ENCODE measurements around the gene LGALS3BP. TPM values are rescaled to one million over a fixed set of nuclear protein-coding genes. Genes with fewer than 3 reads are reported as not detected.

Gene LGALS3BP
- total RNA-seq, 1 experiment from 2014 or later, result 57.9 TPM

GRCh38 chr17:78976907-78977680, 2.6 kb downstream of the LGALS3BP start:
- Mint-ChIP-seq H3K27me3 (ENCODE audit: low read depth) (no peaks in the 10 kb centered on the region), H3K9me3 (no peaks in the 10 kb centered on the region), H3K27ac (no peak overlapping the region), H3K4me3 (no peak overlapping the region), H3K4me1 (peaks cover 23% of the 10 kb centered on the region), H3K36me3 (no peaks in the 10 kb centered on the region)
- TF ChIP-seq PRRX2 (CRISPR knock-in tag; IDR thresholded peaks at IDR 0.05) (no peak), ZNF263 (CRISPR knock-in tag; IDR thresholded peaks at IDR 0.05; ENCODE audit: low read depth) (no peak), CBFB (CRISPR knock-in tag; IDR thresholded peaks at IDR 0.05; ENCODE audit: low read depth) (no peak), KAT7 (CRISPR knock-in tag; IDR thresholded peaks at IDR 0.05; ENCODE audit: borderline replicate concordance) (no peak), GABPB1 (CRISPR knock-in tag; IDR thresholded peaks at IDR 0.05) (no peak), NR3C1 (CRISPR knock-in tag; conservative IDR thresholded peaks at IDR 0.05; ENCODE audit: low read depth) (no peak), IRF2 (CRISPR knock-in tag; IDR thresholded peaks at IDR 0.05; ENCODE audit: borderline replicate concordance, low read depth) (no peak), STAT6 (CRISPR knock-in tag; conservative IDR thresholded peaks at IDR 0.05; ENCODE audit: low read depth) (no peak), FOXK1 (CRISPR knock-in tag; IDR thresholded peaks at IDR 0.05) (no peak), FOXP4 (CRISPR knock-in tag; IDR thresholded peaks at IDR 0.05) (no peak), ZBTB21 (CRISPR knock-in tag; IDR thresholded peaks at IDR 0.05; ENCODE audit: borderline replicate concordance) (no peak)
- ChIA-PET POLR2A (no interaction called here), CTCF (interaction anchor here (8.3 kb wide), 1 partner anchor 110 kb away, joined by 95 read pairs; no protein-coding TSS in a partner anchor)
- no peak for ATAC-seq
- no peak for DNase-seq (ENCODE audit: low spot score)

GRCh38 chr17:78974635-78975591, 4.8 kb downstream of the LGALS3BP start:
- Mint-ChIP-seq H3K27me3 (ENCODE audit: low read depth) (no peaks in the 10 kb centered on the region; the same call in 1 of the 2 replicates), H3K9me3 (no peaks in the 10 kb centered on the region), H3K4me1 (peaks cover 29% of the 10 kb centered on the region), H3K4me3 (peak overlapping the region; percentile 59), H3K36me3 (peaks cover 4% of the 10 kb centered on the region; the same call in 1 of the 2 replicates), H3K27ac (peak overlapping the region; percentile 76; the same call in 1 of the 2 replicates)
- ATAC-seq (peak; percentile 35), DNase-seq (ENCODE audit: low spot score) (no peak)
- ChIA-PET POLR2A (interaction anchor here (0.7 kb wide), 3 partner anchors 51 to 81 kb away, joined by 3 to 7 read pairs (median 6); no protein-coding TSS in a partner anchor), CTCF (interaction anchor here (0.9 to 8.3 kb wide), 7 partner anchors 9 to 266 kb away, joined by 3 to 95 read pairs (median 4); no protein-coding TSS in a partner anchor)
- TF ChIP-seq TEAD4 (CRISPR knock-in tag; IDR thresholded peaks at IDR 0.05), result 0 out of 2 replicates have a peak, but pooled peaks have one; percentile 26
- no peak for TF ChIP-seq USF2 (CRISPR knock-in tag; IDR thresholded peaks at IDR 0.05)
- TF ChIP-seq STAT6 (CRISPR knock-in tag; conservative IDR thresholded peaks at IDR 0.05; ENCODE audit: low read depth), result no peak
- TF ChIP-seq PREB (CRISPR knock-in tag; IDR thresholded peaks at IDR 0.05; ENCODE audit: borderline replicate concordance), result no peak
- no peak for TF ChIP-seq ZNF512 (CRISPR knock-in tag; IDR thresholded peaks at IDR 0.05; ENCODE audit: borderline replicate concordance)
- TF ChIP-seq NR3C1 (CRISPR knock-in tag; conservative IDR thresholded peaks at IDR 0.05; ENCODE audit: low read depth), result no peak
- TF ChIP-seq ZSCAN18 (CRISPR knock-in tag; IDR thresholded peaks at IDR 0.05), result no peak
- TF ChIP-seq MAX (CRISPR knock-in tag; IDR thresholded peaks at IDR 0.05), result 0 out of 2 replicates have a peak, but pooled peaks have one; percentile 24

Measured in WTC11 (cell line).